A549 (cell line): ENCODE data around the gene PKIG.

Experiments
- BHLHE40 ChIP-seq: IDR thresholded peaks from 2 replicates; pipeline ENCODE4 v1.6.1; 2012; ENCODE audit warnings: low read depth, low read length, inconsistent platforms
- CTCF ChIP-seq: fragments of >200 bp; sonication (Bioruptor Twin); formaldehyde crosslinking; IDR thresholded peaks from 3 replicates; pipeline ENCODE4 v1.5.1; 2016
- JUNB ChIP-seq: fragments of >200 bp; sonication (Bioruptor Twin); formaldehyde crosslinking; IDR thresholded peaks from 2 replicates; pipeline ENCODE4 v1.6.1; 2016
- KDM1A ChIP-seq: fragments of 200-600 bp; sonication (generic); IDR thresholded peaks from 2 replicates; pipeline ENCODE4 v1.6.1; 2016; ENCODE audit warnings: low read depth, mild to moderate bottlenecking
- MYC ChIP-seq: IDR thresholded peaks from 2 replicates; pipeline ENCODE4 v1.6.1; 2012; ENCODE audit warnings: mild to moderate bottlenecking, inconsistent platforms, low read length, improper control_type of control experiment, borderline replicate concordance
- POLR2A ChIP-seq: IDR thresholded peaks from 2 replicates; pipeline ENCODE4 v1.6.1; 2012; ENCODE audit warnings: mild to moderate bottlenecking, low read length
- REST ChIP-seq: fragments of 200-600 bp; sonication (generic); IDR thresholded peaks from 2 replicates; pipeline ENCODE4 v1.6.1; 2016; ENCODE audit warnings: antibody characterized with exemption, mild to moderate bottlenecking, moderate library complexity

- TF ChIP-seq CTCF = no peak
- no peak for TF ChIP-seq MYC
- TF ChIP-seq BHLHE40 = no peak
- no peak for TF ChIP-seq POLR2A
- no peak for TF ChIP-seq KDM1A
- TF ChIP-seq REST = no peak
- TF ChIP-seq JUNB = no peak
These were observed 16.4 kb upstream of the PKIG start for GRCh38 chr20:44566018-44566417.
